HG03025 (cell line): ENCODE results near the gene ZSWIM1.

ENCODE experiments used
- ATAC-seq: cut with Tn5 transposase; IDR thresholded peaks from one replicate; pipeline ENCODE4 v1.9.1; 2021; ENCODE audit warnings: mild to moderate bottlenecking, moderate library complexity; ENCODE audit not compliant: unreplicated experiment, low FRiP score

ZSWIM1 gene

DNA sequence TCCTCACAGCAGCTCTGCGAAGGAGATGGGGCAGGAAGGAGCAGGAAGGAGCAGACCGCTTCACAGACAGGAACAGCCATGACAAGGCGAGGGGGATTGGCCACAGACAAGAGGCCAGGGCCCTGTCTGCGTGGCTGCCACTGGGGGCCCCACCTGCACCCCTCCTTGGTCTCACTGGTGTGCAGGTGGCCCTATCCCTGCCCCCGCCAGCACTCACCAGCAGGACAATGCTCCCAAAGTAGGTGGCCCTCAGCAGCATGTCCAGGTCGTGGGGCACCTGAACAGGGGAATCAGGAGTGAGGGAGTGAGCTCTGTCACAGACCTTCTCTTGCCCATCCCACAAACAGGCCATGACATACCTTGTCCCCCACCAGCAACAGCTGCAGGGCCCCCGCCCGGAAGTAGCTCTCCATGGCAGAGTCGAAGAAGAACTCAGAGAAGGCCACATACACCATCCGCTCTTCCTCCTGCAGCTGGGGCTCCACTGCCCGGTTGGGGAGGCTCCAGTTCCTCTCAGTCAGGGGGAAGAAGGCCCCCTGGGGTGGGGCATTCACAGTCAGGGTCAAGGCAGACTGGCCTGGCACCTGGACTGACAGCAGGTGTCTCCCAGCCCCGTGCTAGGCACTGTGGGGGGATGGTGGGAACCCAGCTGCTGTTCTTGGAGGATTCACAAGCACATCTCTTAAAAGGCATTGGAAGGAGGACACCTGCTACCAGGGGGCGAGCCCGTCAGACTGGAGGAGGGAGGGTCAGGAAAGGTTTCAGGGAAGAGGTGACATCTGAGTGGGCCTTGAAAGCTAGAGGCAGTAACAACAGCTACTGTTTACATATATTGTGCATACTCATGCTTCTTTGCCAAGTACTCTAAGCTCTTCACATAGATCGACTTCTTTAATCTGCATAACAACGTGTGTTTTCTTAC, 23.8 kb downstream of the ZSWIM1 start:
- ATAC-seq, result no peak

DNA sequence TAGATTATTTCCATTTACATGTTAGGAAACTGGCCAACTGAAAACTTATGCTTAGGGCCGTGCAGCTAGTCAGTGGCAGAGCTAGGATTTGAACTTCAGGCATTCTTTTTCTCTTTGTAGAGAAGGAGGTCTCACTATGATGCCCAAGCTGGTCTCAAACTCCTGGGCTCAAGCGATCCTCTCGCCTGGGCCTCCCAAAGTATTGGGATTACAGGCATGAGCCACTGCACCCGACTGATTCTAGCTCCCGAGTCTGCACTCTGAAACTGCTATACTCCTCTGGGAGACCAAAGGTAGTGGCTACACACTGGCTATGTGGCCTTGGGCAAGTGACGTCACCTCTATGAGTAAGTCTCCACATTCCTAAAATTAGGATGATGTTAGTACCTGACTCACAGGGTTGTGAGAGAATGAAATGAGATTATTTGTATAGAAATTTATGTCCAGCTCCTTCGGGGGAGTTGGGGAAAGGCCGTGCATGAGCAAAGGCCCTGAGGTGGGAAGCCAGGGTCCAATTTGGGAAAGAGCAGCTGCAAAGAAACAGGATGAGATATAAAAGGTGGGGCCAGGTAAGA, 24.6 kb downstream of the ZSWIM1 start:
- no peak for ATAC-seq

DNA sequence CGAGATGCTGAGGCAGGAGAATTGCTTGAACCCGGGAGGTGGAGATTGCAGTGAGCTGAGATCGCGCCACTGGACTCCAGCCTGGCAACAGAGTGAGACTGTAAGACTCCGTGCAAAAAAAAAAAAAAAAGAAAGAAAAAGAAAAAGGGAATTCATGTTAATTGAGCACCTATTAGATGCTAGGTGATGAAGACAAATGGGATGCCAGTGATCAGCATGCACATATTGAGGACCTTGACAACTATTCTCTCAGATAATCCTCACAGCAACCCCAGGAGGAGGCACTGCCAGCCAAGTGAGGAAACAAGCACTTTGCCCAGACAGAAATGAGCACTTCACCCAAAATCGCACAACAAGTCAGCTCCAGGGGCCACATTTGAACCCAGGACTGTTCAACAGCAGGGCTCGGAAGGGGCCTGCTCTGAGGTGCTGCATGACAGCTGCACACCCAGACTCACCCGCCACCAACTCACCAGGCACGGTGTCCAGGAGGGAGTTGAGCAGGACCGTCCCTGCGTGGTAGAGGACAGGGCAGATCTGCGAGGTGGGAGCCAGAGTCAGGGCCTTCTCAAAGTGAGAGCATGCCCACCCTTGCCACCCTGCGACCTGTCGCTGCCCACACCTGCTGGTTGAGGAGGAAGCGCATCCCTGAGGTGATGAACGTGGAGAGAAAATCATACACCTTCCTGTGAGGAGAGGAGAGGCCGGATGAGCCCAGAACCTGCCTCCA, 26.4 kb downstream of the ZSWIM1 start:
- ATAC-seq, result no peak

DNA sequence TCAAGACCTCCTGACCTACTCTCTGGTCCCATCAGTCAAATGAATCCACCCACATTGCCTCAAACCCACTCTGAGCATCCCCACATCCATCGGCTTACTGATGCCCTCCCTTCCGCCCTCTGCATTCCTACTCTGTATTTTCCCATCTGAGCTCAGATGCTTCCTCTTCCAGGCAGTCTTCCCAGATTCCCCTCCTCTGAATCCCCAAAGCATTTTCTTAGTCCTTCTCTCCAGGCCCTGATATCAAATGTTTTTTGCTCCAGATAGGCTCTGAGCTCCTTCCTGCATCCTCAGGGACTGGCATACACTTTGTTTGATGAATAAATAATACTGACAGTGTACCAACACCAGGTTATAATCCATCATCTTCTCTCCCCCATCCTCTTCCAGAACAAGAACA, 27.1 kb downstream of the ZSWIM1 start:
- ATAC-seq, result no peak

DNA sequence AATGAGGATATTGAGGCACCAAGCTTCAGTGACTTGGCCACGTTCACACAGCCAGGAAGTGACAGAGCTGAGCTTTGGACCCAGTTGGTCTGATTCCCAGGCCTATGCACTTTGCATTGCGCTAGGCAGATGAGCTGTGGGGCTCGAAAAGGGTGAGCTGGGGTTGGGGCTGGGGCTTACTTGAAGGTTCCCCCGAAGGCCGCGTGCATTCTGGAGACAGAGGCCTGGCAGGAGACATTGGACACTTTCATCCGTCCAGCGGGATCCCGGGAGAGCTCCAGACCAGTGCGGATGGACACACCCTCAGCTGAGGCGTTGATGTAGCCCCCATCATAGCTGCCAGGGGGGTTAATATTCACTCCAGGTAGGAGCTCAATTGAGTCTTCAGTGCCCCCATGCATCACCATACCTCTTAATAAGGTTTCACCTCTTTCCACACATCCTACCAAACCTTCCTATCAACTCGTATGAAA, 28.3 kb downstream of the ZSWIM1 start:
- ATAC-seq, result no peak

DNA sequence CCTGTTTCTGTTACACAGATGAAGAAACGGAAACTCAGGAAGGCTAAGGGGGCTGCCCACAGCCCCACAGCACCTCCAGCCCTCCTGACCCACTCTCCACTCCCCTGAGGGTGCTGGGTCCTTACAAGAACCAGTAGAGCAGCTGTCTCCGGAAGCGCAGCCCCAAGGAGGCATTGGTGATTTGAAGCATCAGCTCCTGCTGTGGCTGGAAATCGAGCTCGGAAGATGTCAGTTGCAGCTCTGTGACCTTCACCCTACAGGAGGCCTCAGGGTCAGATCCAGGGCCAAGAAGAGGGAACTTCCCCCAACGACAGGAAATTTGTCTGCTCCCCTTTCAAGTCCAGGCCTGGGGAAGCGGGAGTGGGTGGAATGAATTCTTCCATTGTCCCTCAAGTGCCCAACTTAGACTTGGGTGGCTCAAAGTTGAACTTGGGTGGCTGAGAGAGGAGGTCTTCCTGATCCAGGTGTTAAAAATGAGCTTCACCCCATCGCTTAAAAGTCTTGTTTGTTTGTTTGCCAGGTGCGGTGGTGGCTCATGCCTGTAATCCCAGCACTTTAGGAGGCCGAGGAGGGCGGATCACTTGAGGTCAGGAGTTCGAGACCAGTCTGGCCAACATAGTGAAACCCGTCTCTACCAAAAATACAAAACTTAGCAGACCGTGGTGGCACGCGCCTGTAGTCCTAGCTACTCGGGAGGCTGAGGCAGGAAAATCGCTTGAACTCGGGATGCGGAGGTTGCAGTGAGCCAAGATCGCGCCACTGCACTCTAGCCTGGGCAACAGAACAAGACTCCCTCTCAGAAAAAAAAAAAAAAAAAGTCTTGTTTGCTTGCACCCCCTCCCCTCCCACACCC, 29.0 kb downstream of the ZSWIM1 start:
- ATAC-seq, result no peak

DNA sequence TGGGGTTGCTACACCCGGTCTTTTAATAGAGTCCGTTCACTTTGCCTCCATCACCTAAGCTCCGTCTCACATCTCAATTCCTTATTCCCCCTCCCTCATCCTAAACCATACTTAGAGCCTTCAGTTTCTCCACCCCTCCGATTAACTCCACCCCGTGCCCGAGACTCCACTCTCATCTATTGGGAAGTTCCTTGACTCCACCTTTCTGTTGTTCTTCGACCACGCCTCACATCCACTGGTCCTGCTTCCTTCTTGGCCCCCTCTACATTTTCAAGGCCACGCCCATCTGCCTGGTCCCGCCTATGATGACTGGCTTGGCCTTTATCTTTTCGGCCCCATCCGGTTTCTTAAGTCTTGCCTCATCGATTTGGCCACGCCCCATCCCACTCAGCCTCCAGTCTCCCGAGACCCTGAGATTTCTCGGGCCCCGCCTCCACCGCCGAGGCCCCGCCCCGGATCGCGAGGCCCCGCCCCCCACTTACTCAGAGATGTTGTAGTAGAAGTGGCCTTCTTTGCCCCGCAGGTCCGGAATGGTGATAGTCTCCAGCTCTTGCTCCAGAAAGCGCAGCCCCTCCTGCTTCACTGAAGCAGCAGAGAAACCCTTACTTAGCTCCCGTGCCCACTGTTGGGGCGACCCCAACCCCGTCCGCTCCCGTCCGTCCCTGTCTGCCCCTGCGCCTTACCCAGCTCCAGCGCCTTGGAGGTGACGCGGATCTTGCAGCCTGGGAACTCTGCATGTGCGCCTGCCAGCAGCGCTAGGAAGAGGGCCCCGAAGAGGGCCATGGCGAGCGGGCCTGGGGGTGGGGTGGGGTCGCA, 29.9 kb downstream of the ZSWIM1 start:
- peak; percentile 80 for ATAC-seq

DNA sequence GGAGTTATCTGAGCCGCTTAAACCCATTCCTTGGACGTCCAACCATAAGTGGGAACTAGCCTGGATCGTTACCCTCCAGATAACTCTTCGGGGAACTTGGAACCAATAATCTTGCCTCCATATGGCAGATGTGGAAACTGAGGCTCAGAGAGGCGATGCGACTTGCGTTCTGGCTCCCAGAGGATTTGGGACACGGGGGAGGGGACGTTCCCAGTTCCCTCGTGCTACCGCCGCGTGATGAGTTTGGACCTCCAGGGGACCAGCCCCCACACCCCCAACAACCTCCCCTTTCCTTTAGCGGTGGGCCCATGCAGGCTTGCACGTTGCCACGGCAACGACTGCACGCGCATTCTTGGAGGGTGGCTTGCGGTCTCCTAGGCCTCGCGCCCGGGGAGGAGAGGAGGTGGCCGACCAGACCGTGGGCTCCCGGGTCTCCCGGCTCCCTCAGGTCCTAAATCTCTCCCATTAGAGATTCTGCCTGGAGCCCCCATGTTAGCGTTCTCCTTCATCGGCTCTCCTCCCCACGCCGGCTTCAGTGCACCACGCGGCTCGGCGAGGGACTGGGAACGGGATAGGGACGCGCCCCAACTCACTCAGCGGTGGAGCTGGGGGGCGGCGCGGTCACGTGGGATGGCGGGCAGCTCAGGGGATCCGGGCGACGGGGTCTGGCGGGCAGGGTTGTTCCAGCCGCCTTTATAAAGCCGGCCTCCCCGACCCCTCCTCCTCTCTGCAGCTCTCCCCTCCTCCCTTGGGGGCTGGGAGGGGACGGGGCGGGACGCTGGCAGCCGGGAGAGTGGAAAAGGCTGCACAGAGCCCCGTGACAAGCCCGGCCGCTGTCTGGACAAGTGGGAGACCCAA, 30.7 kb downstream of the ZSWIM1 start, which contains the start of gene PLTP:
TSS of gene PLTP (minus strand) at position 670 of the 858 bp plus-strand sequence. CDS start 703 bp downstream, outside the sequence.
- no peak for ATAC-seq

DNA sequence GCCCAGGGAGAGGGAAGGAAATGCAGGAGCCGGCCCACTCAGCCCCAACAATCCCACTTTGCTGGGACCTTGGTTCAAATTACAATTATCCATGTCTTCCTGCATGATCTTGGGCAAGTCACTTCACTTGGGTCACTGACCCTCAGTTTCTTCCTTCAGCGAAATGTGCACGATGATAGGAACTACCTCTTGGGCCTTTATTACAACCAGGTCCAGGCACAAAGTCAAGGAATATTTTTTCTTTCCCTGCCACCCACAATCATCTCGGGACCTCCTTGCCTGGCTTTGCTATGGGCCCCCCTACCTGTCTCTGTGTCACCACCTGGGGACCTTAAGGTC, 31.3 kb downstream of the ZSWIM1 start:
- no peak for ATAC-seq

DNA sequence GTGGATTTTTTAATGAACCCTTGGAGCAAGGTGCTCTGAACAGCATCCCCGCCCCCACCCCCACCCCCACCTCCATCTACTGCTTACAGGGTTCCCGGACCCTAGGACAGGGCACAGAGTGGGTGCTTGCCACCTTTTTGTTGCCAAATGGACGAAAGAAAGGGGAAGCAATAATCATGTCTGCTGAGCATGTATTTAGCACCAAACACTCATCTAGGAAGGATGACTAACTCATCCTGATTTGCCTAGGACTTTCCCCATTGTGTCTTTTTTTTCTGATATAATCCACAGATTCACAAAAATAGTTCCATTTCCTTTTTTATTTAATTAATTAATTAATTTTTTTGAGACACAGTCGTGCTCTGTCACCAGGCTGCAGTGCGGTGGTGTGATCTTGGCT, 32.1 kb downstream of the ZSWIM1 start:
- ATAC-seq, result no peak

DNA sequence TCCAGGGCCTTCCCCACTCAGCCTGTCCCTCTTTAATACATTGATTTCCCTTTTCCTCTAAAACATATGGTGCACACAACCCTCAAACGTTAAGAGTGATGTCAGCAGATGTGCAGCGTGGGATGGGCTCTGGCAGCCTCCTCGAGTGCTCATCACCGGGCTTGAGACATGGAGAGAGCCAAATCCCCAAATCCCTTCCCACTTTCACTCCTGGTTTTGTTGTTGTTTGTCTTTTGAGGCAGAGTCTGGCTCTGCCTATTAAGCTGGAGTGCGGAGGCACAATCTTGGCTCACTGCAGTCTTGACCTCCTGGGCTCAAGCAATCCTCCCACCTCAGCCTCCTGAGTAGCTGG, 36.7 kb downstream of the ZSWIM1 start:
- ATAC-seq, result no peak

DNA sequence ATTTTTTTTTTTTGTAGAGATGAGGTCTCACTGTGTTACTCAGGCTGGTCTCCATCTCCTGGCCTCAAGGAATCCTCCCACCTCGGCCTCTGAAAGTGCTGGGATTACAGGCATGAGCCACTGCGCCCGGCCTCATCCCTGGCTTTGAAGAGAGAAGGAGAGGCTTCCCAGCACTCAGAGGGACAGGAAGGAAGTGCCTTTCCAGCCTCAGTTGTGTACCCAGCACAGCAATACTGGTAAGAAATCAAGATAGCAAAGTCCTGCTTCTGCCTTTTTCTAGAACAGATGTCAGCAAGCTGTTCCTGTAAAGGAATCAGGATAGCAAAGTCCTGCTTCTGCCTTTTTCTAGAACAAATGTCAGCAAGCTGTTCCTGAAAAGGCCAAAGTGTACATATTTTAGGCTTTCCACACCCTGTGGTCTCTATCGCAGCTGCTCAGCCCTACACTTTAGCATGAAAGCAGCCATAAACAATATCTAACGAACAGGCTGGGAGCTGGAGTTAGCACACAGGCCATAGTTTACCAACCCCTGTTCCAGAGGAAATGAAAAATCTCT, 37.2 kb downstream of the ZSWIM1 start:
- no peak for ATAC-seq

DNA sequence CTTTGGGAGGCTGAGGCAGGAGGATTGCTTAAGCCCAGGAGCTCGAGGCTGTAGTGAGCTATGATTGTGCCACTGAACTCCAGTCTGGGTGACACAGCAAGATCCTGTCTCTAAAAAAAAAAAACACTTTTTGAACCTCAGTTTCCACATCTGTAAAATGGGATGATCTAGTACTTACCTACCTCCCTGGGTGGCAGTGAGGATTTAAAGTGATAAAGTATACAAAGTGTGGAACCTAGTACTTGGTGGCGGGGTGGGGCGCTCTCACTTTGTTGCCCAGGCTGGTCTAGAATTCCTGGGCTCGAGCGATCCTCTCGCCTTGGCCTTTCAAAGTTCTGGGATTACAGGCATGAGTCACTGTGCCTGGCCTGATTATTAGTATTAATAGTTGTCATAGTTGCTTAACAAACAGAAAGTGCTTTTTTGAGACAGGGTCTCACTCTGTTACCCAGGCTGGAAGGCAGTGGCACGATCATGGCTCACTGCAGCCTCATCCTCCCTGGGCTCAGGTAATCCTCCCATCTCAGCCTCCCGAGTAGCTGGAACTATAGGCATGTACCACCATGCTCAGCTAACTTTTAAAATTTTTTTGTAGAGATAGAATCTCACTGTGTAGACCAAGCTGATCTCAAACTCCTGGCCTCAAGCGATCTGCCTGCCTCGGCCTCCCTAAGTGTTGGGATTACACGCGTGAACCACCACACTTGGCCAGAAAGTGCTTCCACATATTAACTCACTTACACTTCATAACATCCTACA, 37.9 kb downstream of the ZSWIM1 start:
- no peak for ATAC-seq

DNA sequence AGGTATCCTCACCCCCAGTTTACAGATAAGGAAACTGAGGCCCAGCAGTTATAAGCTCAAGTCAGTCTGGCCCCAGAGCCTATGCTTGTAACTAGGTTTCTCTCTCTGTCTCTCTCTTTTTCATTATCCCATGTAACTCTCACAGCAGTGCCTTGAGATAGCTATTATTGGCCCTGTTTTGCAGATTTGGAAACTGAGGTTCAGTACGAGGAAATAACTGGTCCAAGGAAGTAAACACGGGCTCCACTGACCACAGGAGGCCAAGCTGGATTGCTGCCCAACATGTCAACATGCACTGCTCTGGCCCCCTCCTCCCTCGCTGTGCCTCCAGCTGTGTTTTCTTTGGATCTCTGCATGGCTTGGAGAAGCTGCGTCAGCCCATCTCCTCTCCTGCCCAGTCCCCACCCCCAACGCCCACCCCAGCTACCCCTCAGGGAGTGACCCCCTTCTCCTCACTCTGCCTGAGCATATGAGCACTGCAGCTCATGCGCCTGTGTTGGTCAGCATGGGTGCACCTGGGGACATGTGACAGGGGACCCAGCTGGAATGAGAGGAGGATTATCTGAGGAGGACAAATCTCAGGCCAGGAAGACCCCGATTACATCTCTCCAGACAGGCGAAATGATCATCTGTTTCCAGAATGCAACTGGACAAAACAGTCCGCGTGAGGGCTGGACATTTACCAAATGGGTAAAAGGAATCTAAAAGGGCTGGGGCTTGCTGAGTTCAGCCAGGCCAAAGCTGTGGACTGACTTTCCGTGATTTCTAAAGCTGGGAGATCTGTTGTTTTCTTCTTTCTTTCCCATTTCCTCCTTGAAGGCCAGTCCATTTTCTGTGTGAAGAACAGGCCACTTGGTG, 38.7 kb downstream of the ZSWIM1 start:
- no peak for ATAC-seq

DNA sequence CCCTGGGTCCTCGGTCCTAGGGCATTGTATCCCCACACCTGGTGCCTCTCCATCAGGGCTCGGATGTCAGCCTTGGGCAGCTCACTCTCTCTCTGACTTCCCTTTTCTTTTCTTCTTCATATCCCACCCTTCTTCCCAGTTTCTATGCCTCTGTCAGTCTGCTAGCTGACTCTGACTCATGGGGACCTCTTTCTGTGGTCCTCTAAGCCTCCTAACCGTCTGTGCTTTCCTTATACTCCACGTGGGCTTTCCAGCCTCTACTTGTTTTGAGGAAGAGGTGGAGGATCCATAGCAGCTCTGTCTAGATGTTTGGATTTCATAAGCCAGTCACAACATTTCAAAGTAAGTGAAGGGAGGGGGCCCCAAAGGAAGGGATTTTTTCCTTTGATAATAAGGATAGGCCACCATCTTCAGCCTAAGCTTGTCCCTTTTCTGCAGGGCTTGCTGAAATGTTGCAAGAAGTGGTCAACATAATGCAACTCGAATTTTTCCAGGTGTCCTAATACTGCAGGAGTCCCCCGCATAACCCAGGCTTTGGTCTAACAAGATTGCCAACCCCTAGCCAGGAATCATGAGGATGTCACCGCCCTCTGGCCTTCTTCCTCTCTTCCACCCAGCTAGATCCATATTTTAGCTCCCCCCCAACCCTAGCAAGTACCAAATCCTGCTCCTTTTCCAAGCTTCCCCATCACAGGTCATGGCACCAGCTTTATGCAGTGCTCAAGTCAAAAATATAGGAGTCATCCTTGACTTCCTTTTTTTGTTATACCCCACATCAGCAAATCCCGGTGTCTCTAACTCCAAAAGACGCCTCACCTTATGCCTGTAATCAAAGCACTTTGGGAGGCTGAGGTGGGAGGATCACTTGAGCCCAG, 39.7 kb downstream of the ZSWIM1 start:
- no peak for ATAC-seq
